Measurements from ENCODE around the gene GRIN2A.

GRIN2A gene

GRCh38 chr16:9970796-9971195 lies 211.4 kb downstream of the GRIN2A start:
- DNase-seq (ENCODE audit: low read depth in 1 of 2, low spot score in 1 of 2) = no peak

GRCh38 chr16:9970244-9970643 lies 212.0 kb downstream of the GRIN2A start:
- no peak for DNase-seq (ENCODE audit: low read depth in 1 of 2, low spot score in 1 of 2)

GRCh38 chr16:9969580-9969979 lies 212.6 kb downstream of the GRIN2A start:
- DNase-seq (ENCODE audit: low read depth in 1 of 2, low spot score in 1 of 2) = no peak

GRCh38 chr16:9966569-9967157 lies 215.6 kb downstream of the GRIN2A start:
- DNase-seq (ENCODE audit: low read depth in 1 of 2, low spot score in 1 of 2) = no peak

GRCh38 chr16:9965079-9965478 lies 217.1 kb downstream of the GRIN2A start:
- DNase-seq (ENCODE audit: low read depth in 1 of 2, low spot score in 1 of 2) = no peak

GRCh38 chr16:9964426-9964825 lies 217.8 kb downstream of the GRIN2A start:
- DNase-seq (ENCODE audit: low read depth in 1 of 2, low spot score in 1 of 2) = no peak

- no peak for DNase-seq (ENCODE audit: low read depth in 1 of 2, low spot score in 1 of 2)
These were observed 224.8 kb downstream of the GRIN2A start for GRCh38 chr16:9957433-9957832.

- no peak for DNase-seq (ENCODE audit: low read depth in 1 of 2, low spot score in 1 of 2)
These were observed 225.2 kb downstream of the GRIN2A start for GRCh38 chr16:9957002-9957401.

GRCh38 chr16:9955677-9956076 lies 226.6 kb downstream of the GRIN2A start:
- no peak for DNase-seq (ENCODE audit: low read depth in 1 of 2, low spot score in 1 of 2)

GRCh38 chr16:9953908-9954570 lies 228.2 kb downstream of the GRIN2A start:
- no peak for DNase-seq (ENCODE audit: low read depth in 1 of 2, low spot score in 1 of 2)

- no peak for DNase-seq (ENCODE audit: low read depth in 1 of 2, low spot score in 1 of 2)
These were observed 231.6 kb downstream of the GRIN2A start for GRCh38 chr16:9950658-9951057.

- no peak for DNase-seq (ENCODE audit: low read depth in 1 of 2, low spot score in 1 of 2)
These were observed 232.8 kb downstream of the GRIN2A start for GRCh38 chr16:9949396-9949795.

GRCh38 chr16:9948933-9949332 lies 233.3 kb downstream of the GRIN2A start:
- DNase-seq (ENCODE audit: low read depth in 1 of 2, low spot score in 1 of 2) = no peak

GRCh38 chr16:9946022-9946720 lies 236.1 kb downstream of the GRIN2A start:
- DNase-seq (ENCODE audit: low read depth in 1 of 2, low spot score in 1 of 2) = no peak

GRCh38 chr16:9943121-9943520 lies 239.1 kb downstream of the GRIN2A start:
- no peak for DNase-seq (ENCODE audit: low read depth in 1 of 2, low spot score in 1 of 2)

GRCh38 chr16:9941245-9941644 lies 241.0 kb downstream of the GRIN2A start:
- no peak for DNase-seq (ENCODE audit: low read depth in 1 of 2, low spot score in 1 of 2)

GRCh38 chr16:9934723-9935508 lies 247.3 kb downstream of the GRIN2A start:
- no peak for DNase-seq (ENCODE audit: low read depth in 1 of 2, low spot score in 1 of 2)

GRCh38 chr16:9932919-9933653 lies 249.1 kb downstream of the GRIN2A start:
- DNase-seq (ENCODE audit: low read depth in 1 of 2, low spot score in 1 of 2) = no peak

- DNase-seq (ENCODE audit: low read depth in 1 of 2, low spot score in 1 of 2) = no peak
These were observed 250.2 kb downstream of the GRIN2A start for GRCh38 chr16:9932000-9932399.

GRCh38 chr16:9929836-9930235 lies 252.4 kb downstream of the GRIN2A start:
- no peak for DNase-seq (ENCODE audit: low read depth in 1 of 2, low spot score in 1 of 2)

GRCh38 chr16:9929313-9929712 lies 252.9 kb downstream of the GRIN2A start:
- DNase-seq (ENCODE audit: low read depth in 1 of 2, low spot score in 1 of 2) = no peak
